Measurements from ENCODE around the gene JOSD1.

The JOSD1 gene

DNA sequence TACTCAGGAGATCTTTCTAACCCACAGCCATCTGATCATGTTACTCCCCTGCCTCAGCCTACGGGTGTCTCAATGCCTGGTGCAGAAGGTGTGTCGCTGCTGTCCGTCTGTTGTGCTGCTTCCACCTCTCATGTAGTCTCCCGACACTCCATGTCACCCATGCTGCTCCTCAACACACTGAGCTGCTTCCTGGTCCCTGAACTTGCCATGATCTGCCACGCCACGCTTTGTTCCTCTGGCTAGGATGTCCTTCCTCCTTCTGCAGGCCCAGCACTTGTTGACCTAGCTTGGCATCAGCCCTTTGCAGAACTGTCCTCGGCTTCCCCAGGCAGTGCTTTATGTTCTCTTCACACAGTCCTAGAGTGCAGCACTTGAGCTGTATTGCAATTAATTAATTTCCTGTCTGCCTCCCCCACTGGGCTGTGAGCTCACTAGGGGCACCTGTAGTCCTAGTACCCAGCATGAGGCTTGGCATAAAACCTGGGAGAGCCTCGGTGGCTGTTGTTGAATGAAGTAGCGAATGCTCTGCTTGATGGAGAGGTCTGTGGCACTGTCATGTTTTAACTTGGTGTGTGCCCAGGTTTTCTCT lies 14.5 kb upstream of the JOSD1 start:
- DNase-seq (ENCODE audit: low read depth in 3 of 3, low spot score in 1 of 3) = no peak

GRCh38 chr22:38713921-38714320 lies 13.2 kb upstream of the JOSD1 start:
- no peak for DNase-seq (ENCODE audit: low read depth in 3 of 3, low spot score in 1 of 3)

DNA sequence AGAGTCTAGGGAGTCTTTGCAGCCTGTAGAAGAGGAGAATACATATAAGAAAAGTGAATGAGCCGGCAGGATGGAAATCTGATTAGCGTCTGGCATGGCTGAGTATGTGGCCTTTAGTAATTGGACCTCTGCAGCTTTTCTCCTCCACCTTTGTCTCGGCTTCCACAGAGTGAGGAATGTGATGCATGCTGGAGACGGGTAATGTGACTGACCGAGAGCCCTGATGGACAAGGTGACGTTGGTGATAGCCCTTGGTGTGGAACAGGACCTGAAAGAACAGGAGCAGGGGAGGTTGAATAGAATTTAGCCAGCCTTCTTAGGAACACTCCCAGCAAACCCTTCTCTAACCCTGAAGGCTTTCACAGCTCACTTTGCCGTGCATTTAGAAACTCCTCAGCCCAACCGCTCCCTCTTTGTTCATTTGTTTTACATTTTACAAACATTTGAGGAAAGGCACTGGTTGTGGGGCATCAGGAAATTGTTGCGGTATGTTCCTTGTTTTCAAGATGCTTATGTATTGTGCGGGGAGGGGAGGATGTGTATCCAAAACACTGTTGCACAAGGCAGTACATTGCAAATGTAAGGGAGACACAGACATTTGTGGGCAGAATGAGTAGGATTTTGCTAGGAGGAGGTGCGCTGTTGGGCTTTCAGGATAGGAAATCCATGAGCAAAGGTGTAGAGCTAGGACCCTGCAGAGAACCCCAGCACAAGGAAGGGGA lies 11.9 kb upstream of the JOSD1 start:
- DNase-seq (ENCODE audit: low read depth in 3 of 3, low spot score in 1 of 3) = no peak

- DNase-seq (ENCODE audit: low read depth in 3 of 3, low spot score in 1 of 3) = no peak
Measured at GRCh38 chr22:38710866-38711265, 10.1 kb upstream of the JOSD1 start.

DNA sequence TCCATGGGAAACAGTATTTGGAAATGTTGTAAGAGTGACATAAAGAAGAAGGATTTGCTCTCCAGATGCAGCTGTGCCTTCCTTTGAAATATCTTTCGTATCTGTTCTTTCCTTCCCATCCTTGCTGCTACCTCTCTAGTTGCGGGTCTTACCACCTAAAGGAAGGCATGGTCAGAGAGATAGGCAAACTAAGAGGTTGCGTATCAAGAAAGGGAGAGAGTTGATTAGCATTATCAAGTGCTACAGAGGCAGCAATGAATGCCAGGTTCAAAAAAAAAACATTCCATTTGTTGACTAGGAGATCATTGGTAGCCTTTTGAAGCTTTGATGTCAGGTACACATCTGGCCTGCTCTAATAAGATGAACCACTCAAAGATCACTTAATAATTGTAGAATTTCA lies 9.6 kb upstream of the JOSD1 start:
- no peak for DNase-seq (ENCODE audit: low read depth in 3 of 3, low spot score in 1 of 3)

DNA sequence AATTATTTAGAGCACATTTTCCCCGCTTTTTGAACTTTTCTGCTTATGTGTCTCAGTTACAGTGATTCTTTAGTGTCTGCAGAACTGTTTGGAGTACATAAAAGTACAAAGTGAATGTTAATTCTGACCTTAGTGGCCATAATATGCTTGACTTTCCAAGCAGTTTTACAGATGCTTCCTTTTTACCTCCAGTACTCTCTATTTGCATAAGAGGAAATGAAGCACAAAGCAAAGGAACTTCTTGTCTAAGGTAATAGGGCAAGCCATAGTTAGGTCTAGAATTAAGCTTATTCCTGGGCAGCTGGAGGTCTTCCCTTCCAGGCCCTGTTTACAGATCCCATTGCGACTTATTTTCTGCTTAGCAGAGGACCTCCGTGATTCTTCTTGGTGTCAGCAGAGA lies 8.6 kb upstream of the JOSD1 start:
- DNase-seq (ENCODE audit: low read depth in 3 of 3, low spot score in 1 of 3) = no peak

- no peak for DNase-seq (ENCODE audit: low read depth in 3 of 3, low spot score in 1 of 3)
Measured at GRCh38 chr22:38707984-38708383, 7.2 kb upstream of the JOSD1 start.

- DNase-seq (ENCODE audit: low read depth in 3 of 3, low spot score in 1 of 3) = no peak
Measured at GRCh38 chr22:38707346-38707745, 6.6 kb upstream of the JOSD1 start.

DNA sequence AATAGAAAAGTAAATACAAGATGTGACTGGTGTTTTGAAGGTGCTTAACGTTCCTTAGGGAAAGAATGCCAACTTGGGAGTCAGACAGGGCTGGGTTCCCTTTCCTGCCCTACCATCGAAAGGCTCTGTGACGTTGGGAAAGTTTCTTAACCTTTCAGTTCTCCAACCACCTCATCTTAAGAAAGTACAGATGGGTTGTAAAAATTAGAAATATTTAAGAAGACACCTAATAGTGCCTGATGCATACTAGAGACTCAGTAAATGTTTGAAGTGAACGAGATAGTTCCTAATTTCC lies 6.1 kb upstream of the JOSD1 start:
- DNase-seq (ENCODE audit: low read depth in 3 of 3, low spot score in 1 of 3) = no peak

DNA sequence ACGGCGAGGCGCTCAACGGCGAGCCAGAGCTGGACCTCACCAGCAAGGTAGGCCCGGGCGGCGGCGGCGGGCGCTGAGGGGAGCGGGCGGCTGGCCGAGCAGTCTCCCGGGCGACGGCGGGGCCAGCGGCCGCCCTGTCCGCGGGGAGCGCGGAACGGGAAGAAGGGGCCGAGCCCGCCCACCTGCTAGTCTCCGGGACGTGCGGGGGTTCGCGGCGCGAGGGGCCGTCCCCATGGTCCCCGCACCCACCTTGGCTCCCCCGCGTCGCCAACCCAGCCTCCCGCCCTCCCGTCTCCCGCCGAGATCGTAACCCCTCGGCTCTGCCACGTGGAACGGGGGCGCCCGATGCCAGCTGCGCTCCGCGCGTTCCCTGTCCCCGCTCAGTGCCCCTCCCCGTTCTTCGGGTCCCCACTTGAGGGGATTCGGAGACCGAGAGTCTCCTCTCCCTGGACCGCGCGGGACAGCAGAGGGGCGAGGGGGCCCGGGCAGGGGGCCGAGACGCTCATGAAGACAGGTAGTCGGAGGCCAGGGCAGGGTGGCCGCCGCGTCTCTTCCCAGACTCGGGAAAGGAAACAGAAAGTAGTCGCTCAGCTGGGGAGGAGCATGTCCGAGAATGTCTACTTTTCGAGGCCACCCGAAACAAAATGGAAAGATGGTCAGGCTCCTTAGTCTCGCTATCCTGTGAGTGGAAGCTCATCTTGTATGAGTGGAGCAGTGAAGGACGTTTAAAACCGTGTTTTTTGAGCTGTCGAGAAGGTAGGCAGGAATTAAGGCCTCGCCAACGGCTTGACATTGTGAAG lies 5.6 kb upstream of the JOSD1 start:
- peak in 1 of 3 donors; percentile 24 for DNase-seq (ENCODE audit: low read depth in 3 of 3, low spot score in 1 of 3)

DNA sequence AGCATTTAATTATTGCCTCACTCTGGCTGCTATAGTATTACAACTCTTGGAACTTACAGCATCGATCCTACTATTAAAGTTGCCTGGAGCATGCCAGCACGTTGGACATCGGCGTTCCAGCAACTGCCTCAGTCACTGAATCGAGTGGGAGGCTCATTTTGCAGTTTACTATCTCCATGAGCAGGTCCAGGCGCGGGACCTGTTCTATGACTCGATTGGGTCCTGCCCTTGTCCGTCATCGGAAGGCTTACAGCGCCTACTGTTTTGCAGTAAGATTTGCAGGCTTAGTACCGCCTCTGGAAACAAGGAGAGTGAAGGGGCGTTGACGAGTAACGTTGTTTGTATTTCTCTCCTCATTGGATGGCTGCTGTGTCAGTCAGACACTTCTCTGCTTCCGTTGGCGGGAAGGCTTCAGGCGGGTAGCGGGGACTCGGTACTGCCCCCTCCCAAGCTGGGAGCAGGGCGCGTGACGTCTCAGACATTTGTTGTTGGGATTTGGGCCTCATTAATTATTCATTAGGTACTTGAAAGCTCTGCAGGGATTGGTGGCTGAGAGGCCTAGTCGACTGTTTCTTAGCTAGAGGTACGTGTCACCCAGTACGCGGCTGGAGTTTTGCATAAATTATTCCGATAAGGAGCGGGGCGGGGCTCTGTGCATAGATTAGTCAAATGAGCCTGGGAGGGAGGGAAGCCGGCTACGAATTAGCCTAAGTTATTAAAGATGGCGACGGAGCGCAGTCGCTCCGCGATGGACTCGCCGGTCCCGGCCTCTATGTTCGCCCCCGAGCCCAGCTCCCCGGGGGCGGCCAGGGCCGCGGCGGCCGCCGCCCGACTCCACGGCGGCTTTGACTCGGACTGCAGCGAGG lies 4.7 kb upstream of the JOSD1 start, which contains the start of gene GTPBP1:
GTPBP1 (plus strand) TSS at position 710 of the 866 bp plus-strand sequence; CDS start at position 722, 12 bp downstream.
- peak; percentile 81 to 96 (median 92) for DNase-seq (ENCODE audit: low read depth in 3 of 3, low spot score in 1 of 3)

DNA sequence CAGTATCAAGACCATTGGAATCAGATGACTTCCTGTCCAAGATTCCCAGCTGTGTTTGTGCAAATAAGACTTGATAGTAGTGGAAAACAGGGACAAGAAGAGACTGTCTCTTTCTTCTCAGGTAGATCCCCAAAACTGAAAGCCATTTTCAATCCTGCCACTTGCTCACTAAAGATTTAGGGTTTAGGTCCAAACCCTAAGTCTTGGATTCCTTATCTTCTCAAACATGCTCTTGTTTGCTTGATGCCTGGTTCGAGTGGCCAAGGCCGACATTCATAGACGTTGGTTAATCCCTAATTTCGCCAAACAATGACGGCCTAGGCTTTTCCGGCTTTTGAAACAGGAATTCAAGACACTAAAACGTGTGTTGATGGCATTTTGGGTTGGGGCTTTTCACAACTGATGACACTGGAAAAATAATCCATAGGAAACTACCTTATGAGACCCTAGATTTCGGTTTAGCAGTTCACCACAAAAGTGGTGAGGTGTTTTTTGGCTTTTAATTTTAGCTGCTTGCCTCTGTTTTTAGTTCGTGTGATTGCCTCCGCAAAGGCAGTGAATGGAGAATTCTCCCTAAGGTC lies 4.0 kb upstream of the JOSD1 start:
- no peak for DNase-seq (ENCODE audit: low read depth in 3 of 3, low spot score in 1 of 3)

- DNase-seq (ENCODE audit: low read depth in 3 of 3, low spot score in 1 of 3) = no peak
Measured at GRCh38 chr22:38700270-38700788, 414 bp downstream of the JOSD1 start.

- no peak for DNase-seq (ENCODE audit: low read depth in 3 of 3, low spot score in 1 of 3)
Measured at GRCh38 chr22:38699784-38700183, 959 bp downstream of the JOSD1 start.

- no peak for DNase-seq (ENCODE audit: low read depth in 3 of 3, low spot score in 1 of 3)
Measured at GRCh38 chr22:38699143-38699542, 1.6 kb downstream of the JOSD1 start.

- no peak for DNase-seq (ENCODE audit: low read depth in 3 of 3, low spot score in 1 of 3)
Measured at GRCh38 chr22:38698407-38699094, 2.2 kb downstream of the JOSD1 start.

DNA sequence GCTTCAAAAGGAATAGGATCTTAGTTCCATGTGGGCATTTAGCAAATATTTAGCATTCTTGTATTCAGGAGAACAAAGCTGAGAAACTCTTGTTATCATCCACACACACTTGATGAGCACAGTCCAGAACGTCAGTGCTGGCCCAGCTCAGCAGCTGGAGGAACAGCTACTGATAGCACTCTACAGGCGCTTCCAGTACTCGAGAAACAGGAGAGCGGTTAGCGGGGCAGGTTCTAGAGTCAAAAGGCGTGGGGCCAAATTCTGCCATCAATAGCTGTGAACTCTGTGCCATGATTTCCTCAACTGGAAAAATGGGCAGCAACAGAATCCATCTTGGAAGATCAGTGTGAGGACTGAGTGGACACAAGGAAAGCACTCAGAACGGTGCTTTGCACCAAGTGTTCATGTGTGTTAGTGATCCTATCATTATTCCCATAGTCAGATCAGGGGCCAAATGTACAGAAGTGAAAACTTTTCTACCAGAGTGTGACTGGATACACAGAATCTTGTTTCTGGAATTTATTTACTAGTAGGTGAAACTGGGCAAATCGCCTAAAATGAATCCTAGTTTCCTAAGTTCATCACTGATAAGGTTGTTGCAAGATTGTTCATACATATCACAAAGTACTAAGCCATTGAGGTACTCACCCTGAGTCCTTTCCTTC lies 3.2 kb downstream of the JOSD1 start:
- no peak for DNase-seq (ENCODE audit: low read depth in 3 of 3, low spot score in 1 of 3)

DNA sequence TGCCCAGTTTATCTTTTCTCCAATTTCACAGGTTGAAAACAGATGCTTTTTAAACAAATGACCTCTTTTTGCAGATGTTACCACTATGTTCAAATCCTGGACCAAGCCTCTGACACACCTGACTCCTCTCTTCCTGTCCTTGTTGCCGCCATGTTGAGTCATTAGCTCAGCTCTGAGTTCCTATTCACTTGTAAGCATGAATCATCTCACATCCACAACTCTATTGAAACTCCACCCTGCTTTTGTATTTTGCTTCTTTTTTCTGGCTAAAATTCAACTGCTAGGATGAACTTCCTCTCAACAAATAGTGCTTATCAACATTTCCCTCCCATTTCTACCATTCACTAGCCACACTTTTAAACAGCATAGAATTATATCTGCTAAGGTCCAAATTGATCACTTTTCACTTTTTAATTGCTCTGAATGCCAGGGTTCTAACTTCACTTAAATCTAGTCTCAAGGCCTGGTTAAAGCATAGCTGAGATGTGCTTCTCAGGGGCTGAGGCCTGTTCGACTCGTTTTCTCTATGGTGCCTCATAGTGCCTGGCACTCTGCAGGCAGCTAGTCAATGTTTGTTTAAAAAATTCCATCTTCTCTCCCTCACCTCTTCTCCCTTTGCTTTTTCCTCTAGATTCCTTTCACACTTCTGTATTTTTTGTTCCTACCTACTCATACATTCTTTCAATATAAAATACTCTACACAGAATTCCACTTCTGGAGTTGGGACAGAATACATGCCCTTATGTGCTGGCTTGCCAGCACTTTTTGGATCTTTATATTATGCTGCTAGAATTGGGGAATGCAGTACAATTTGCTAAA lies 3.9 kb downstream of the JOSD1 start:
- DNase-seq (ENCODE audit: low read depth in 3 of 3, low spot score in 1 of 3) = peak in 1 of 3 donors; percentile 10

- no peak for DNase-seq (ENCODE audit: low read depth in 3 of 3, low spot score in 1 of 3)
Measured at GRCh38 chr22:38694940-38695339, 5.8 kb downstream of the JOSD1 start.
